Transverse colon (tissue), 4 donors: ENCODE data around the gene CACNA1A.

Experiments
- CTCF ChIP-seq, 5 experiments: fragments of 200-600 bp in 3 of 5; fragments of 450-650 bp in 2 of 5; sonication (generic) in 3 of 5; IDR thresholded peaks; 1 replicate in 2 of 5; 2 replicates in 3 of 5; pipeline ENCODE4 v1.5.1; 2016 to 2017; ENCODE audit warnings: antibody characterized with exemption in 5 of 5, inconsistent platforms in 3 of 5, mild to moderate bottlenecking in 2 of 5, moderate library complexity in 1 of 5
- POLR2A ChIP-seq: fragments of 450-650 bp; IDR thresholded peaks from one replicate; pipeline ENCODE4 v1.6.1; 2016; ENCODE audit warnings: antibody characterized with exemption, mild to moderate bottlenecking, moderate library complexity
- POLR2AphosphoS5 ChIP-seq, 3 donors: sonication (generic); formaldehyde crosslinking; IDR thresholded peaks; one replicate each; pipeline ENCODE4 v1.6.1; 2016; ENCODE audit warnings: antibody characterized with exemption in 3 of 3

GRCh38 chr19:13425151-13425550 lies 81.1 kb downstream of the CACNA1A start:
- no peak for TF ChIP-seq POLR2A
- no peak for TF ChIP-seq CTCF (IDR thresholded peaks at IDR 0.05)
- no peak for TF ChIP-seq POLR2AphosphoS5 (IDR thresholded peaks at IDR 0.05)
